ENCODE measurements around the gene LNX2. TPM values are rescaled to one million over a fixed set of nuclear protein-coding genes. Genes with fewer than 3 reads are reported as not detected.

Gene LNX2
- 10 to 100 TPM in 1 of 2 donors, 1 to 10 TPM in 1; 8.7 to 12.0 TPM for total RNA-seq
- 1 to 10 TPM; 6.2 to 6.4 TPM for polyA plus RNA-seq (ENCODE audit: insufficient read length in 2 of 2)
- long read RNA-seq, donor 1, full-length matches to known transcripts: 1 of 133 reads
- long read RNA-seq, donor 1, partial matches to known transcripts: 122 of 133 reads
- long read RNA-seq, donor 1, other reads (novel, unspliced or antisense): 10 of 133 reads
- long read RNA-seq, donor 2: 0 reads
- long read RNA-seq, donor 3: 0 reads
- long read RNA-seq, donor 4, full-length matches to known transcripts: 1 of 557 reads
- long read RNA-seq, donor 4, partial matches to known transcripts: 550 of 557 reads
- long read RNA-seq, donor 4, other reads (novel, unspliced or antisense): 6 of 557 reads

DNA sequence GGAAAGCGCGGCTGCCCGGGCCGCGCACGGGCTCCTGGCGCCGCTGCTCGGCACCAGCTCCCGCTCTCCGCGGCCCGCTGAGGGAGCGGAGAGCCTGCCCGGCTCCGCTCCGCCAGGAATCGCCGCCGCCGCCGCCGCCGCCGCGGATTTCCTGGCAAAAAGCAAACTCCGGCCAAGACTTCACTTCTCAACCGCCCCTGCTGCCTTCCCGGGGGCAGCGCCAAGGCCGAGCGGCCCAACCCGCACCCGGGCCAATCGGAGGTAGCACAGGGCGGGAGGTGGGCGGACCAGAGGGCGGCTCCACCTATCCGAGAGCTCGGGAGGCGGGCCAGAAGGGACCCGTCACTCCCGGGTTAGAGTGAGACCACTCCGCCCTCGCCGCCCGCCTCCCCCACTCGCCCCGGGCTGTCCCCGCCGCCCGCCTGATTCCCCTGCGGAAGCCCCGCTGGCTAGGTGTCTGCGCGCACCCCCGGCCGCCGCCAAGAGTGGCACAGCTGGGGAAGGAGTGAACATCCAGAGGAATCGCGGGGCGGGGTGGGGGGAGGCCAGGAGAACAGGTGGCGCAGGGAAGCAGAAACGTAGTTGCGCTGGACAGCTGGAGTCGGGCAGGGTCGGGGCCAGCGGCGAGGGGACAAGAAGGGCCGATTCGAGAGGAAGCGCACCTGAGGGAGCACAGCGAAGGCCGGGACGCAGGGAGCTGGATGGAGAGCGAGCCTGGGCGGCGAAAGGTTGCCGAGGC, at the start of gene LNX2:
LNX2 (minus strand) TSS at position 153 of the 739 bp plus-strand sequence. CDS start 38,826 bp downstream, outside the sequence.
- peak; percentile 87 to 99 (median 94) for DNase-seq (ENCODE audit: low read depth in 4 of 6, low spot score in 6 of 6)
- Histone ChIP-seq H3K4me3 (ENCODE audit: low read depth, low read length) (peak within 1 kb of the TSS; percentile 80), H3K27me3 (ENCODE audit: control insufficient read depth, insufficient read depth, low read length) (no peaks in the 10 kb centered on the region), H3K27ac (ENCODE audit: low read depth, low read length) (peak within 1 kb of the TSS; percentile 93), H3K9me3 (ENCODE audit: control insufficient read depth, insufficient read depth, low read length) (no peaks in the 10 kb centered on the region), H3K4me1 (ENCODE audit: control insufficient read depth, insufficient read depth, low read length) (peaks cover 7% of the 10 kb centered on the region), H3K36me3 (ENCODE audit: control insufficient read depth, insufficient read depth, low read length) (no peaks in the 10 kb centered on the region)
- under 1% methylated on average over 79 of the region's 79 CpGs for WGBS (ENCODE audit: insufficient coverage)

DNA sequence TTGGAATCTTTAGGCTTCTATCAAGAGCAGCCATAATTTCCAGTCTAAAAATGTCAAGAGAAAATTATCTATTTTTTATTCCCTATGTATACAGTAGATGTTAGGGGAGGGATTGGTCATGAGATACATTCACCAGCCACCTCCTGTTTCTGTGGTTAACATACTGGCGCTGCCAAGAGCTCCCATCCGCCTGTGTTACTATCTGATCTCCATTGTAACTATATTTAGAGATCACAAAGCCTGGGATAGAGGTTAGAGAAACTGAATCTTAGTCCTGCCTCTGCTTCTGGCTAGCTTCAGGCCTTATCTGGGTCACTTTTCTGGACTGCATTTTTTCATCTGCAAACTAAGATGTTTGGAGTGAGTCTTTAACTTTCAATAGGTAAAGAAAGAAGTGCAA, 47.6 kb upstream of the LNX2 start:
- Histone ChIP-seq H3K27ac (ENCODE audit: low read depth, low read length) (no peak overlapping the region), H3K4me3 (ENCODE audit: low read depth, low read length) (no peak overlapping the region), H3K9me3 (ENCODE audit: control insufficient read depth, insufficient read depth, low read length) (no peaks in the 10 kb centered on the region), H3K36me3 (ENCODE audit: control insufficient read depth, insufficient read depth, low read length) (peaks cover 3% of the 10 kb centered on the region), H3K27me3 (ENCODE audit: control insufficient read depth, insufficient read depth, low read length) (no peaks in the 10 kb centered on the region), H3K4me1 (ENCODE audit: control insufficient read depth, insufficient read depth, low read length) (no peaks in the 10 kb centered on the region)
- DNase-seq (ENCODE audit: low read depth in 4 of 6, low spot score in 6 of 6): no peak
- no CpG with 5 or more reads among the region's 2 CpGs for WGBS (ENCODE audit: insufficient coverage)

DNA sequence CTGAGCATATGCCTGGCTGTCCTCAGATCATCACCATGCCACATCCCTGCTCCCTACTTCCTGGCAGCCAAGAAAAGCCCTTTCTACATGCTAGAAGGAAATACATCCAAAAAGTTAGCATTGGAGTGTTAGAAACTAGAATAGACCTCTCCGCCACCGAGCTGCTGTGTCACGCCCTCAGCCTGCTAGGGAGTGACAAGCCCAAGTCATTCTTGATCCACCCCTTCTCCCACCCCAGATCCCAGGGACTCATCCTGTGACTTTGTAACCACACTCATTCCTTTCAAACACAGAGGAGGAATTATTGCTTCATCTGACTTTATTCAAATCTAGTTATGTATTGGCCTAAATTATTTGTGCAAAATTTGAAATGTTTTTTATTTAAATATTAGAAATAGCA, 46.6 kb upstream of the LNX2 start:
- peak in 1 of 6 donors; percentile 22 for DNase-seq (ENCODE audit: low read depth in 4 of 6, low spot score in 6 of 6)
- H3K27ac ChIP-seq (ENCODE audit: low read depth, low read length): no peak overlapping the region
- H3K36me3 ChIP-seq (ENCODE audit: control insufficient read depth, insufficient read depth, low read length): peaks cover 3% of the 10 kb centered on the region
- H3K27me3 ChIP-seq (ENCODE audit: control insufficient read depth, insufficient read depth, low read length): no peaks in the 10 kb centered on the region
- no peaks in the 10 kb centered on the region for H3K4me1 ChIP-seq (ENCODE audit: control insufficient read depth, insufficient read depth, low read length)
- WGBS (ENCODE audit: insufficient coverage): 80% methylated on average over 2 of the region's 3 CpGs
- H3K9me3 ChIP-seq (ENCODE audit: control insufficient read depth, insufficient read depth, low read length): no peaks in the 10 kb centered on the region
- no peak overlapping the region for H3K4me3 ChIP-seq (ENCODE audit: low read depth, low read length)

DNA sequence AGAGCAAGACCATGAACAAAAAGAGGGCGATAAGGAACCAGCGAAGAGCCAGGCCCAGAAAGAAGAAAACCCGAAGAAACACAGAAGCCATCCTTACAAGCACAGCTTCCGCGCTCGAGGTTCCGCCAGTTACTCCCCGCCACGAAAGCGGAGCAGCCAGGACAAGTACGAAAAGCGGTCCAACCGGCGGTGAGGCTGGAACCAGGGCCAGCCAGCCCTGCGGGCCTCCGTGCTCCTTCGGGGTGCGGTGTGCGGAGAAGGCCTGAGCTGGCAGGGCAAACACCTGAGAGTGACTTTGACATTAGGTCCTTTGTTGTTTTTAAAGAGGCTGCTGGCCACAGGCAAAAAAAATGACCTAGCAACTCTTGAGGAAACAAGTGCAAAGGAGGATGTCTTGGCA, 45.4 kb upstream of the LNX2 start:
- no peak overlapping the region for H3K27ac ChIP-seq (ENCODE audit: low read depth, low read length)
- DNase-seq (ENCODE audit: low read depth in 4 of 6, low spot score in 6 of 6): no peak
- no peak overlapping the region for H3K4me3 ChIP-seq (ENCODE audit: low read depth, low read length)
- H3K27me3 ChIP-seq (ENCODE audit: control insufficient read depth, insufficient read depth, low read length): no peaks in the 10 kb centered on the region
- H3K9me3 ChIP-seq (ENCODE audit: control insufficient read depth, insufficient read depth, low read length): no peaks in the 10 kb centered on the region
- H3K36me3 ChIP-seq (ENCODE audit: control insufficient read depth, insufficient read depth, low read length): peaks cover 3% of the 10 kb centered on the region
- 93% methylated on average over 18 of the region's 19 CpGs for WGBS (ENCODE audit: insufficient coverage)
- H3K4me1 ChIP-seq (ENCODE audit: control insufficient read depth, insufficient read depth, low read length): no peaks in the 10 kb centered on the region

DNA sequence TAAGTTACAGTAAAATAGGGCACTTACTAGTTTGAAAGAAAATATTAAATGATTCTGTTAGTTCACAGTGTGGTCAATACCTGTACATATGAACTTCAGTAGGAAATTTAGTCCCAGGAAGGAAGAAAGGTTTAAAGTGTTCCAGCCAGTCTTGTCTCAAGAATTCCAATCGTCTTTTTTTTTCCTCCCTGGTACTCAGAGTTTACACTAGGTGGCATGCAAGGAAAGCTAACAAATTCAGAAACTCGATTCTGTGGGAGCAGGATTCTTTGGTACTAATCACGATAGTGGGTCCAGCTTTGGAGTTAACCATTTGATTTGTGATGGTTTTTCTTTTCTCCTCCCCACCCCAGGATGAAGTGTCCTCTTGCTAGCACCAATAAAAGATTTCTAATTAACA, 45.0 kb upstream of the LNX2 start:
- WGBS (ENCODE audit: insufficient coverage): no CpG with 5 or more reads among the region's 3 CpGs
- peak in 3 of 6 donors; percentile 7 to 52 (median 48) for DNase-seq (ENCODE audit: low read depth in 4 of 6, low spot score in 6 of 6)
- Histone ChIP-seq H3K9me3 (ENCODE audit: control insufficient read depth, insufficient read depth, low read length) (no peaks in the 10 kb centered on the region), H3K27ac (ENCODE audit: low read depth, low read length) (no peak overlapping the region), H3K27me3 (ENCODE audit: control insufficient read depth, insufficient read depth, low read length) (no peaks in the 10 kb centered on the region), H3K36me3 (ENCODE audit: control insufficient read depth, insufficient read depth, low read length) (peaks cover 3% of the 10 kb centered on the region), H3K4me1 (ENCODE audit: control insufficient read depth, insufficient read depth, low read length) (peaks cover 3% of the 10 kb centered on the region), H3K4me3 (ENCODE audit: low read depth, low read length) (no peak overlapping the region)

DNA sequence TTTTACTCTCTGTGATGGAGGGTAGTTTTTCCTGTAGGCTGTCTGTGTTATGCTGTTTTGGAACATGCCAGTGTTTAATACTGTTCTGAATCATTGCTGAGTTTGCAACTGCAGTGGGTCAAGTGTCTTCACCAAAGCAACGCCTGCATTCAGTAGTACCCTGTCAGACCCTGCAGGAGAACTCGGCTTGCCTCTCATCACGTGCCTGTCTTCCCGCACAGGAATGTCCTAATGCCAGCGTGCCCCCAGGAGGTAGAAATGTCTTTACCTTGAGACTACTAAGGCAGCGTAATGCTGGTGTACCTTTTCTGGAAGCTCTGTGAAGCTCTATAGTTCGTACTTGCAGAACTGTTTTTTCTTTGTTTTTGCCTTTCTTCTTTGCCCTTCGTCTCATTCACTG, 43.6 kb upstream of the LNX2 start:
- Histone ChIP-seq H3K4me1 (ENCODE audit: control insufficient read depth, insufficient read depth, low read length) (peaks cover 3% of the 10 kb centered on the region), H3K27me3 (ENCODE audit: control insufficient read depth, insufficient read depth, low read length) (no peaks in the 10 kb centered on the region), H3K4me3 (ENCODE audit: low read depth, low read length) (no peak overlapping the region), H3K36me3 (ENCODE audit: control insufficient read depth, insufficient read depth, low read length) (peaks cover 3% of the 10 kb centered on the region), H3K27ac (ENCODE audit: low read depth, low read length) (no peak overlapping the region), H3K9me3 (ENCODE audit: control insufficient read depth, insufficient read depth, low read length) (no peaks in the 10 kb centered on the region)
- WGBS (ENCODE audit: insufficient coverage): 71% methylated on average over 8 of the region's 8 CpGs
- no peak for DNase-seq (ENCODE audit: low read depth in 4 of 6, low spot score in 6 of 6)

DNA sequence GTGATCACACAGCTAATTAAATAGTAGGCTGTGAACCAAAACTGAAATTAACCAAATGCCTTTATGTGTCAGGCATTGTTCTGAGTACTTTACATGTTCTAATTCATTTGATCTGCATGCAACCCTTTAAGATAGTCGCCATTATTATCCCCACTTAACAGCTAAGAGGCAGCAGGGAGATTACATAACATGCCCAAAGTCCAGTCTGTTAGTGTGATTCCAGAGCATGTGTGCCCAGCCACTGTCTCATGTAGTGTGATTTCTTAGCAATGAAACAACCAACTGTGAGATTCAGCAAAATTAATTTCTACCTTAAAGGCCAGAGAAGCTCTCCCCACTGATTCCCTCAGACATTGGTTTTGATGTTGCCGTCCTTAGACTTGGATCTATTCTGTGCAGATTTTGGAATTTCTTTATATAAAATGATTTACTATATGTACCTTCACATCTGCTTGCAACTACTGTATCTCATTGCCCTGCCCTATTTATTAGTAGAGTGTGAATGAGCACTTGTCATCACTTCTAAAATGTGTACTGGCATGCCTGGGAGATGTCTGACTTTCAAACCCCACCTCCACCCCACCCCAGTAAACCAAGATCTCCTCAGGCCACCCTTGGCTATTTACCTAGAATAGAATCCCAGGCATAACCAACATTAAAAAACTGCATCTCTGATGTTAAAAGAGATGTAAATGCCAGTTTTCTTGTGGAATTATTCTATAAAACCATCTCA, 42.6 kb upstream of the LNX2 start:
- Histone ChIP-seq H3K27ac (ENCODE audit: low read depth, low read length) (no peak overlapping the region), H3K9me3 (ENCODE audit: control insufficient read depth, insufficient read depth, low read length) (no peaks in the 10 kb centered on the region), H3K4me1 (ENCODE audit: control insufficient read depth, insufficient read depth, low read length) (peaks cover 3% of the 10 kb centered on the region), H3K4me3 (ENCODE audit: low read depth, low read length) (no peak overlapping the region), H3K36me3 (ENCODE audit: control insufficient read depth, insufficient read depth, low read length) (peaks cover 3% of the 10 kb centered on the region), H3K27me3 (ENCODE audit: control insufficient read depth, insufficient read depth, low read length) (no peaks in the 10 kb centered on the region)
- WGBS (ENCODE audit: insufficient coverage): no CpG with 5 or more reads among the region's 2 CpGs
- DNase-seq (ENCODE audit: low read depth in 4 of 6, low spot score in 6 of 6): no peak

DNA sequence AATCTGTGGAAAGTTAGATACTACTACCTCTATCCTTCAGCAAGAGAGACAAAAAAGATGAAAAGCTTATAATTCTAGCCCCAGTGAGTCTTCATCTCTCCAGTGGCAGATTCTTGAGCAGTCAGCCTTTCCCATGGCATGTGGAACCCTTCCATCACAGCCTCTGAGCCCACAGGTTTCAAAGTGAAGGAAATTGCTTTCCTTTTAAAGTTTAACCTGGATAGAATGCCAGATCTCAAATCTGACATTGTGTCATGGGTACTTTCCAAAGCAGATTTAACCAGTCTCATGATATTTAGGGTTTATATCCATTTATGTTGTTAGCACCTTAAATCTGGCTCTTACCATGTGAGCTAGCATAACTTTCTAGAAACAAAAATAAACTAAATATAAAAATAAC, 40.7 kb upstream of the LNX2 start:
- no peak for DNase-seq (ENCODE audit: low read depth in 4 of 6, low spot score in 6 of 6)
- H3K36me3 ChIP-seq (ENCODE audit: control insufficient read depth, insufficient read depth, low read length): peaks cover 3% of the 10 kb centered on the region
- peaks cover 3% of the 10 kb centered on the region for H3K4me1 ChIP-seq (ENCODE audit: control insufficient read depth, insufficient read depth, low read length)
- no peaks in the 10 kb centered on the region for H3K9me3 ChIP-seq (ENCODE audit: control insufficient read depth, insufficient read depth, low read length)
- no peak overlapping the region for H3K4me3 ChIP-seq (ENCODE audit: low read depth, low read length)
- H3K27ac ChIP-seq (ENCODE audit: low read depth, low read length): no peak overlapping the region
- H3K27me3 ChIP-seq (ENCODE audit: control insufficient read depth, insufficient read depth, low read length): no peaks in the 10 kb centered on the region

DNA sequence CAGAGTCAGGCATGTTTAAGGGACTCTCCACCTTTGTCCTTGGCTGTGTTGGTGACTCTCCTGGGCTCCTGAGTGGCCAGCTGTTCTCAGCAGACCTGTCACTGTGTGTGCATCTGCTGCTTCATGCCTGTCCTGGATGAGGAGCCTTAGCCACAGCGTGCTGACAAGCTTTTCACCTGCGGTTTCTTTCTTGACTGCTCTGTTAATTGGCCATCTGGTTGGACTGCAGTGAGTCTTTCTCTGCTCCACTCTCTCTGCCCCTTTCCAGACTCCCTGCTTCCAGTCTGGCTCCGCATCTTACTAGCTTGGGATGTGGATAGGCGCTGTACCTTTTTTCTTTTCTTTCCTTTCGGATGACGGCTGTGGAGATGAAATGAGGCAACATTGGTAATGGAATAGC, 40.2 kb upstream of the LNX2 start:
- Histone ChIP-seq H3K27ac (ENCODE audit: low read depth, low read length) (no peak overlapping the region), H3K9me3 (ENCODE audit: control insufficient read depth, insufficient read depth, low read length) (no peaks in the 10 kb centered on the region), H3K36me3 (ENCODE audit: control insufficient read depth, insufficient read depth, low read length) (no peaks in the 10 kb centered on the region), H3K4me3 (ENCODE audit: low read depth, low read length) (no peak overlapping the region), H3K27me3 (ENCODE audit: control insufficient read depth, insufficient read depth, low read length) (no peaks in the 10 kb centered on the region), H3K4me1 (ENCODE audit: control insufficient read depth, insufficient read depth, low read length) (peaks cover 3% of the 10 kb centered on the region)
- DNase-seq (ENCODE audit: low read depth in 4 of 6, low spot score in 6 of 6): no peak
- 84% methylated on average over 2 of the region's 6 CpGs for WGBS (ENCODE audit: insufficient coverage)

All from spinal cord (tissue), 10 donors.